ENCODE measurements around the gene AOAH.

The AOAH gene

GRCh38 chr7:36663481-36663880, 60.8 kb downstream of the AOAH start:
- H3K4me3 ChIP-seq (replicated peaks; ENCODE audit: low read depth, low read length), result no peak overlapping the region
- no peak for TF ChIP-seq CTCF (IDR thresholded peaks at IDR 0.05; ENCODE audit: insufficient read depth, low read length, poor library complexity, severe bottlenecking)
- DNase-seq (ENCODE audit: extremely low read depth, insufficient read length), result no peak
- no peaks in the 10 kb centered on the region for H3K36me3 ChIP-seq (ENCODE audit: control insufficient read depth, insufficient read depth, low read length)
- H3K27me3 ChIP-seq (replicated peaks; ENCODE audit: control insufficient read depth, insufficient read depth, low read length), result peaks cover 1% of the 10 kb centered on the region; the same call in 1 of the 2 replicates

- no peaks in the 10 kb centered on the region for H3K36me3 ChIP-seq (ENCODE audit: control insufficient read depth, insufficient read depth, low read length)
- no peak for DNase-seq (ENCODE audit: extremely low read depth, insufficient read length)
- no peak overlapping the region for H3K4me3 ChIP-seq (replicated peaks; ENCODE audit: low read depth, low read length)
- H3K27me3 ChIP-seq (replicated peaks; ENCODE audit: control insufficient read depth, insufficient read depth, low read length), result peaks cover 1% of the 10 kb centered on the region; the same call in 1 of the 2 replicates
- no peak for TF ChIP-seq CTCF (IDR thresholded peaks at IDR 0.05; ENCODE audit: insufficient read depth, low read length, poor library complexity, severe bottlenecking)
Measured at GRCh38 chr7:36661135-36661840, 63.0 kb downstream of the AOAH start.

- TF ChIP-seq CTCF (IDR thresholded peaks at IDR 0.05; ENCODE audit: insufficient read depth, low read length, poor library complexity, severe bottlenecking), result no peak
- no peak overlapping the region for H3K4me3 ChIP-seq (replicated peaks; ENCODE audit: low read depth, low read length)
- H3K36me3 ChIP-seq (ENCODE audit: control insufficient read depth, insufficient read depth, low read length), result no peaks in the 10 kb centered on the region
- H3K27me3 ChIP-seq (replicated peaks; ENCODE audit: control insufficient read depth, insufficient read depth, low read length), result peaks cover 1% of the 10 kb centered on the region; the same call in 1 of the 2 replicates
- DNase-seq (ENCODE audit: extremely low read depth, insufficient read length), result no peak
Measured at GRCh38 chr7:36659638-36660341, 64.5 kb downstream of the AOAH start.

GRCh38 chr7:36659172-36659516, 65.2 kb downstream of the AOAH start:
- Histone ChIP-seq H3K4me3 (replicated peaks; ENCODE audit: low read depth, low read length) (no peak overlapping the region), H3K27me3 (replicated peaks; ENCODE audit: control insufficient read depth, insufficient read depth, low read length) (peaks cover 1% of the 10 kb centered on the region; the same call in 1 of the 2 replicates), H3K36me3 (ENCODE audit: control insufficient read depth, insufficient read depth, low read length) (no peaks in the 10 kb centered on the region)
- no peak for DNase-seq (ENCODE audit: extremely low read depth, insufficient read length)
- no peak for TF ChIP-seq CTCF (IDR thresholded peaks at IDR 0.05; ENCODE audit: insufficient read depth, low read length, poor library complexity, severe bottlenecking)

GRCh38 chr7:36658335-36659171, 65.7 kb downstream of the AOAH start:
- no peak for DNase-seq (ENCODE audit: extremely low read depth, insufficient read length)
- Histone ChIP-seq H3K36me3 (ENCODE audit: control insufficient read depth, insufficient read depth, low read length) (no peaks in the 10 kb centered on the region), H3K27me3 (replicated peaks; ENCODE audit: control insufficient read depth, insufficient read depth, low read length) (peaks cover 1% of the 10 kb centered on the region; the same call in 1 of the 2 replicates), H3K4me3 (replicated peaks; ENCODE audit: low read depth, low read length) (no peak overlapping the region)
- TF ChIP-seq CTCF (IDR thresholded peaks at IDR 0.05; ENCODE audit: insufficient read depth, low read length, poor library complexity, severe bottlenecking), result no peak

Data from GM06990 (cell line).